Activated naive CD4-positive, alpha-beta T cell treated with anti-CD3 and anti-CD28 coated beads, Interleukin-2, amount 50 U/mL, for 72 hours (primary cell): ENCODE data around the gene PLEKHS1. TPM values are rescaled to one million over a fixed set of nuclear protein-coding genes. Genes with fewer than 3 reads are reported as not detected.

ENCODE experiments used
- ATAC-seq, 2 donors: fragments of 150-1000 bp; cut with Tn5 transposase; 2 replicates each; pipeline ENCODE4 v1.10.0; 2021; ENCODE audit warnings: mild to moderate bottlenecking in 2 of 2, moderate library complexity in 2 of 2
- DNase-seq, 2 donors: peaks; one replicate each; pipeline ENCODE4 v3.0.0; 2021 to 2022; ENCODE audit warnings: low spot score in 2 of 2
- H3K27ac Mint-ChIP-seq, 2 donors: one replicate each; pipeline ENCODE4 v1.8.0; 2022; ENCODE audit warnings: mild to moderate bottlenecking in 2 of 2, mixed read lengths in 2 of 2
- H3K36me3 Mint-ChIP-seq, 2 donors: one replicate each; pipeline ENCODE4 v1.8.0; 2022; ENCODE audit warnings: mixed read lengths in 2 of 2
- H3K9me3 Mint-ChIP-seq, 2 donors: one replicate each; pipeline ENCODE4 v1.8.0; 2022; ENCODE audit warnings: mixed read lengths in 2 of 2
- total RNA-seq, 2 donors: library from RNA; stranded (reverse); gene quantifications; one replicate each; pipeline ENCODE4 v1.2.3, GENCODE V29; 2022

The PLEKHS1 gene
- total RNA-seq, result not detected

DNA sequence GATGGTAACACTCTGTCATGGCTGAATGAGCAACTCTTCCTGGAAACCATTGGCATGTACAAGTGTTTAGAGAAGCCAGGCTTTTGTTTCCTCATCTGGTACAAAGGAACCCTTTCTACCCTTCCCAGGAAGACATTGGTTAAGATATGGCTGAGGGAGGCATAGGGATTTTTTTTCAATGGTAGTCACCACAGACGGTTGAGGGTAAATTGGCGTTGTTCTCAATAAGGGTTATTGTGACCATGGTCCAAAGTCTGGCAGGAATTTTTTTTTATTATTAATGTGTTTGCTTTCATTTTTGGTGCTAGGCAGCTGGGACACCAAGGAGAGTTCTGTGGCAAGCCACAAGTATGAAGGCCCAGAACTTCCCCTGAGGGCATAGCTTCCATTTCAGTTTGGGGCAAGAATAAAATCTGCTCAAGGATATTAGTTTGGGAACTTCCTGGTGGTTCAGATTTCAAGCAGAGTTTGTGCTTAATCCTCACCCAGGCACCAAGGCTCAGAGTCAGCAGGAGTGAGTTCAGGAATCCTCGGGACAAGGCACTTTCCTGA is at the start of gene PLEKHS1:
TSS of gene PLEKHS1 (plus strand) at position 502 of the 552 bp plus-strand sequence. CDS start 3,596 bp downstream, outside the sequence.
- Mint-ChIP-seq H3K36me3 (no peaks in the 10 kb centered on the region), H3K27ac (no peak within 1 kb of the TSS), H3K9me3 (no peaks in the 10 kb centered on the region)
- DNase-seq, result no peak
- ATAC-seq, result no peak

DNA sequence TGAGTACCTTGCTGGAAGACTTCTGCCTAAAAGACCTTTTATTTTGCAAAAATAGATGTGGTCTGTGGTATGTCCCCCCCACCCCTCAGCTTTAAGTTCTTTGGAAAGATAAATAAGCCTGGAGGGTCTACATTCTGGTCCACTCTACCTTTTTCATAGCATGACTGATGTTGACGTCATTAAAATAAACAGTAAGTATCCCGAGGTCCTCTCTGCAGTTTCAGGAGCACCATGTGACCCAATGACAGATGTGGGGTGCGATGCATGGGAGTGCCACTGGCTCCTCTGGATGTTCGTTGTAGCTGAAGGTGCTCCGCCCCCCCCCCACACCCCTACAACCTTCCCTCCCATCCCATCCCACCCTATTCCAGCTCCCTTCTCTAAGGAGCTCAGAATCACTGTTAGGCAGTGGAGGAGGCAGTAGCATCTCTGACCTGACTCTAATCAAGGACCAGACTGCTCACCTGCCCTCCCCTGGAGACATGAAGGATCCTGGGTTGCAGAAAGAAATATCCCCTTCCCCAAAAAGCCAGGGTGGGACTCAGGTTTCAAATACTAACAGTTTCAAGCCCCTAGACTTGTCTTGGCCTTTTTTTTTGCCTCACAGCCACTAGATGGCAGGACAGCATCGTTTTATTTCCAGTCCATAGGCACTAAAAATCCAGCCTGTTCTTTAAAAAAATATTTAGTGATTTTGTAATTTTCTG is 46.7 kb upstream of the PLEKHS1 start:
- peaks cover 0 to 5% of the 10 kb centered on the region in 2 donors for H3K36me3 Mint-ChIP-seq
- no peak overlapping the region for H3K27ac Mint-ChIP-seq
- ATAC-seq (no peak), DNase-seq (peak in 1 of 2 donors; percentile 10)
- H3K9me3 Mint-ChIP-seq, result no peaks in the 10 kb centered on the region

DNA sequence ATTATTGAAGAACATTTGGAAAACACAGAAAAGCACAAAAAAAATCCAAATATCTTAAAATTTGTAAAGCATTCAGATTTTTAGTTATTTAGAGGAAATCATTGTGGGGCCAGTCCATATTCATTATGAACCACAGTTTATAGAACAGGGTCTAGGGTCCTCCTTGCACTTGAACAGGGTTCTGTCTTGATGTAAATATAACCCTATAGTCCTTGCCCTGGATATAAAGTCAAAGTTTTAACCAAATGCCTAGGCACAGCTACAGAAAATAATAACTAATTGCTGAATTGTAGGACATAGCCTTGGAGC is 46.2 kb upstream of the PLEKHS1 start:
- Mint-ChIP-seq H3K9me3 (no peaks in the 10 kb centered on the region), H3K27ac (no peak overlapping the region), H3K36me3 (peaks cover 0 to 5% of the 10 kb centered on the region in 2 donors)
- DNase-seq (no peak), ATAC-seq (no peak)

DNA sequence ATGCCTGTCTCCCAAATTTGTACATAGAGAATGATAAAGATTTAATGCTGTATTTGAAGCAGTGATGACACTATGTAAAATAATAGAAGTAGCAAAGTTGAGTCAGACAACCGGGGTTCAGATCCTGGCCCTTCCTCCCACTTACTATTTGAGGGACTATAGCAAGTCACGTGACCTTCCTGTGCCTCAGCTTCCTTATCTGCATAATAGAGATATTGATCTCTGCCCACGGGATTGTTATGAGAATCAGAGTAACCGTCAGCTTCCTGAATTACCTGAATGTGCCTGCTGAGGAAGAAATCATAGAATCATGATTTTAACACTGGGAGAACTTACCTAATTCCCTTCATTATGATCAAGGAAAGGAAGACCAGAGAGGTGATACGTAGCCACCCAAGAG is 44.9 kb upstream of the PLEKHS1 start:
- Mint-ChIP-seq H3K36me3 (peaks cover 0 to 5% of the 10 kb centered on the region in 2 donors), H3K9me3 (no peaks in the 10 kb centered on the region), H3K27ac (peak overlapping the region in 1 of 2 donors; percentile 23)
- ATAC-seq (peak in 1 of 2 donors; percentile 43), DNase-seq (no peak)

DNA sequence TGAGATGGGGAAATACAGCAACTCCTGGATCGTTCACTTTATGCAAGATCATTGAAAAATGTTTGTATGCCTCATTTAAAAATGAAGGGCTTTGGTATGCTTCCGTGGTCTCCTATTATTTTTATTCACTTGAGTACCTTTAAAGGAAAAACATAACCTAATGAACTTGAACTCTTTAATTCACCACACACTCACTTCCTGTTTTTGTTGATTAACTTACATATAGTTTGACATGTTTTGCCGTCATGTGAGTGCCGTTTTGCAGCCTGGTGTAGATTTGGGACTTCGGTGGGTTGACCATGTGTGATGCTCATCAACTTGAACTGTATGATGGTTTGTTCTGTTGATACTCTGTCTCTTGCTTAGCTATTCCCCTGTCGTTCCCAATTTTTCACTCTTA is 42.8 kb upstream of the PLEKHS1 start:
- peak overlapping the region; percentile 16 to 82 for H3K27ac Mint-ChIP-seq
- DNase-seq, result no peak

DNA sequence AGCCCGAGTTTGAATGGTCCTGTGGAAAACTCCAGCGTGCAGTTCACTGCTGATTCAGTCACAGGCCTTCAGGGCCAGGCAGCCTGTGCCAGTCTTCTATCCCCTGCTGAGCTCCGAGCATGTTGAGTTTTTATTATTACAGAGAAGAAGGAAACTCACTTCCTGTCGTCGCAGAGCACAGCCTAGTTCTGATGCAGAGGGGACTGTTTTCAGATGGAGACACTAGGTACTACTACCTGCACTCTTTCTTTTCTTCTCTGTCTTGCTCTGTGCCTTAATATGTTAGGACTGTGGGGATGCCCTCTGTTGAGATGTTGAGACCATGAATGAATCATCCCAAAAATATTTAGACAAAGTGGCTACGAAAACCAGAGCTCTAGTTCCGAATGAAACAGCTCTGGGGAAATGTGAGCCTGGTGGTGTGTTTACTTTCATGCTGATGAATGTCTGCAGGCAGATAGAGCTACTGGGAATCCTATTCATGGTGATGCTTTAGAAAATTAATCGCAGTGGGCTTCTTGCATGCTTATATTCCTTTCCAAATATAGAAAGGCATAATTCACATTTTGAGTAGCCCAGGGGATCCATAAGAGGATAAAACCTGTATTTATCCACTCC is 42.2 kb upstream of the PLEKHS1 start:
- Mint-ChIP-seq H3K9me3 (no peaks in the 10 kb centered on the region), H3K36me3 (peaks cover 5% of the 10 kb centered on the region in 2 donors), H3K27ac (peak overlapping the region in 1 of 2 donors; percentile 16)
- no peak for ATAC-seq
- no peak for DNase-seq

More for the DNA sequence above, 42.8 kb upstream of the PLEKHS1 start:
- H3K36me3 Mint-ChIP-seq, result peaks cover 0 to 5% of the 10 kb centered on the region in 2 donors
- H3K9me3 Mint-ChIP-seq, result no peaks in the 10 kb centered on the region
- ATAC-seq, result no peak

DNA sequence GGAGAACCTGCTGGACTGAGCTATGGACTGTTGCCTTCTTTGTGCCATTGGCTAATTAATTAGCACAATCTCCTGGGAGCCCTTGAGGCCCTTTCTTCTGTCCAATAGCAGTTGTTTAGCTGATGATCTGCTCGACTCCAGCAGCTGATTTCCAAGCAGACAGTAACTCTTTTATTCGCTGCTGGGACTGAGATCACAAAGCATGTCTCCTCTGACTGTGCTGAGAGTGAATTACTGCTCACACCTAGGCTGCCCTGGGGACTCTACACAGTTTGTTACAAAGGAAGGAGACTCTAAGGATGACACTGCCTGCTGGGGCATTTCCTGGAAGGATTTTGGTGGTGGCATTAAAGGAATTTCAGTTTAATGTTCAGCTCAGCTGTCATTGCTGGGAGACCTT is 40.3 kb upstream of the PLEKHS1 start:
- ATAC-seq, result no peak
- no peak overlapping the region for H3K27ac Mint-ChIP-seq
- peaks cover 6 to 11% of the 10 kb centered on the region in 2 donors for H3K36me3 Mint-ChIP-seq
- H3K9me3 Mint-ChIP-seq, result no peaks in the 10 kb centered on the region
- no peak for DNase-seq

DNA sequence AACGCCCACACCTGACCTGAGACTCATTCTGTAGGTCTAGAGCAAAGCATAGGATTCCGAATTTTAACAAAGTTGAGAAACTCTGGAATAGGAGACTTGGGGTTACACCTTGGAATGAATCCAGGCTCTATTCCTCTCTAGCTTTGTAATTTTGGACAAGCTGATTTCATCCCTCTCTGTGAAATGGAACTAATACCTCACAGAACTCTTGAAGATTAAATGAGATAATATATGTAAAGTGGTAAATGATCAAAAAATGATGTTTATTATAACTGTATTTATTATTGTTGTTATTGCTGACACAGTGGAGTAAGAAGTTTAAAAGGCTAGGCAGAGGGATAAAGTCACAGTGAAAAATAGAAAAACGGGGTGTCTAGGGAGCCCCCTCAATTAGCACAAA is 39.5 kb upstream of the PLEKHS1 start:
- Mint-ChIP-seq H3K27ac (no peak overlapping the region), H3K36me3 (peaks cover 6 to 11% of the 10 kb centered on the region in 2 donors), H3K9me3 (no peaks in the 10 kb centered on the region)
- ATAC-seq (no peak), DNase-seq (no peak)

DNA sequence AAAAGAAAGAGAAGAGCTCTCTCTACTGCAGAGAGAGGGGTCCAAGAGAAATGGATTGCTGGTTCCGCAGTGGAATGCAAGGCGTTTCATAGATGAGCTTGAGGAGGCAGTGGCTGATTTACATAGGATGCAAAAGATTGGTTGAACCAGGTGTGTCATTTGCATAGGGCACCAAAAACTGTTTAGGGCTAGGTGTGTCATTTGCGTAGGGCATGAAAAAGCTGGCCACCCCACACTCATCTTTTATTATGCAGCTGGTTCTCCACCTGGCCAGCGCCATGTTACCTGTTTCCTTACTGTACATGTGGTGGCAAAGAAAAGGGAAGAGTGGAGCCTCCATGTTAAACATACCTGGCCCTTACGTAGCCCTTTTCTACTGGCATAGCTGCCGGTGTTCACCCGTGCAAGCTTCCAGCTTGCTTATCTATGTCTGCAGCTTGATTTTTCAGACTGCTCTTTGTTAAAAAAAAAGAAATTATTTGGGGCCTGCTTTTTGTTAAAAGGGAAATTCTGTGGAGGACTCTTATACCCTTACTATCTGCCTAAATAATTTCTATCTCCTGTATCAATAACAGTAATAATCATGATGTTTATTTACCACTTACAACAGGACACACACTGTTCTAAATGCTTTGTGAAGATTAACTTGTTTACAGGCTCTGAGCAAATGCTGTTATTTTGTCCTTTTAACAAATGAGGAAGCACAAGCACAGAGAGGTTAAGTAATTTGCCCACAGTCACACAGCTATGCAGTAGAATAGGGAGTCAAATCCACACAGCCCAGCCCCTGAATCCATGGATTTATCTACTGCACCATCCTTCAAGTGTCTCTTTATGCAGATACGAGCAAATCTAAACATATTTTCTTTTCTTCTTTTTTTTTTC is 38.5 kb upstream of the PLEKHS1 start:
- H3K36me3 Mint-ChIP-seq, result peaks cover 6 to 11% of the 10 kb centered on the region in 2 donors
- no peak for DNase-seq
- H3K9me3 Mint-ChIP-seq, result no peaks in the 10 kb centered on the region
- no peak overlapping the region for H3K27ac Mint-ChIP-seq
- no peak for ATAC-seq

DNA sequence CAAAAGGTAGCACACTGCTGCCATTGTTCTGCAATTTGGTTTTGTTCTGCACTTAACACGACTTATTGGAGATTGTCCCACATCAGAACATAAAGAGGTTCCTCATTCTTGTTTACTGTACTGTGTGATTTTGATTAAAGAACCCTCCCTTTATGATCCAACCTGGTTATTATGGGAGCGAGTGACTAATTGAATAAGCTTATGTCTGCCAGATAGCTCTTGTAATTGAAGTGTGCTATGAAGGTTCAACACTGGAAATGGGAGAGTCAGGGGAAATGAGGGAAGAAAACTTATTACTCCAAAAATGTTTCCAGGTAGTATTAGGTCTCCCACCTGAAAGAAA is 37.9 kb upstream of the PLEKHS1 start:
- Mint-ChIP-seq H3K9me3 (no peaks in the 10 kb centered on the region), H3K36me3 (peaks cover 6 to 11% of the 10 kb centered on the region in 2 donors), H3K27ac (no peak overlapping the region)
- DNase-seq (no peak), ATAC-seq (no peak)

DNA sequence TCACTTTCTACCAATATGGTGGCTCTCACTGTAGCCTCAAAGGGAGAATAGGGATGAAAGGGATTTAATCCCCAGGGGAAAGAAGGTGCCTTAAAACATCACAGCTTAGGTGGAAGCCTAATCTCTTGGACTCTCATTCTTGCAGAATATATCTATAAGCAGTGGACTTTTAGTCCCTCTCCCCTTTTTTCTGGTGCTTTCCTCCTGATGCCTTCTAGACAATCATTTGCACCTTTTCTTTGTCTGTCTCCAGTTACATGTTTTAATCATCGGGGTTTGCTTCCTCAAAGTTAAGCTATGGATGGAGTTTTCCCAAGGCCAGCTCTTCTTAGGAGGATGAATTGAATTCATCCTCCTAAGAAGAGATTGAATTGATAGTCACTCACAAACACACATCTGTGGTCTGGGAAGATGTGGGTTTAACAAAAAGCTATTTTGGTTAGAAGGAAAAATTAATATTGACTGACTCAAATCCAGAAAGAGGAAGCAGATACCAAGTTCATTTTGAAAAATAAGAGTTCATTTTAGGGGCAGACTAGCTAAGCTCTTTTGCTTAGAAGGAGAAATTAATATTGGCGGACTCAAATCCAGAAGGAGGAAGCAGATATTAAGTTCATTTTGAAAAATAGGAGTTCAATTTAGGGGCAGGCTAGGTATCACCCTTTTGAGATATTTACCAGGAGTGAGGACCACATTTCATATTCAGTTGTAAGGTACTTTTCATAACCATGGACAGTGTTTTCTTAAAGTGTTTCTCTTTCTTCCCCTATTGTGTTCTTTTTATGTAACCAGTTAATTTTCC is 35.2 kb upstream of the PLEKHS1 start:
- no peak for ATAC-seq
- no peaks in the 10 kb centered on the region for H3K9me3 Mint-ChIP-seq
- no peak overlapping the region for H3K27ac Mint-ChIP-seq
- DNase-seq, result no peak
- H3K36me3 Mint-ChIP-seq, result peaks cover 6 to 18% of the 10 kb centered on the region in 2 donors

DNA sequence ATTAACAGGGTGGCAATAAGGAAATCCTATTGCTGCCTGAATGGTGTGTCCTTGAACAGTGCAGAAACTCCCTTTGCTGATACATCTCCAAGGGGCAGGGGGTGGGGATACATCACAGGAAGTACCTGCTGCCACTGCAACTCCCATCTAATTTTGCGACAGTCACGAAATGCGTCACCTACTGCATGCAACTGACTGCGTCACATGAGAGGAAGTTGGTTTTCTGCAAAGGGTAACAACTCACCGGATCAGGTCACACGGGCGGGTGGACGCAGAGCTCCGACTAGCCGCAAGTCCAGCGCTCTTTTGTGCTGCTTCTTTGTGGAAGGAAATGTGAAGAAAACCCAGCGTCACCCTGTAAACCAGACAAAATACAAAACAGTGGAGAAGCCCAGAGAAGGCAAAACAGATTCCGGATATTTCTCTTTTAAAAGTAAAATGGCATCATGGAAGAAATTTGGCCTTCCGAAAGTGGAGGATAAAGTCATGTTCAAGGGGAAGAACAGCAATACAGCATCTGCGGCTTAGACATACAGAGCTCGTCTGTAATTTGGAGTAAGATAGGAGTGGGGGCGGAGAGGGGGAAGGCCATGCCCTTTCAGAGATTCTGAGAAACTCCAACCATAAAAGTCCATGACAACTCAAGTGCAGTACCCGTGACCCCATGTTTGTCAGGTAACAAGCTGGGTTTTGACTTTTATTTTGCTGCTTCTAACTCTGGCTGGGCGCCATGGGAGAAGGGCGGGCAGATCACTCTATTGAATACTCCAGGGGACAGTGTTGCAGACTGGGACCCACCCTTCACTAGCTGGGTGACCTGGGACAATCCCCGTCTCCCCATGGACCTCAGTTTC is 32.3 kb upstream of the PLEKHS1 start:
- DNase-seq (no peak), ATAC-seq (no peak)
- H3K27ac Mint-ChIP-seq, result peak overlapping the region in 1 of 2 donors; percentile 6
- H3K9me3 Mint-ChIP-seq, result no peaks in the 10 kb centered on the region
- peaks cover 6 to 17% of the 10 kb centered on the region in 2 donors for H3K36me3 Mint-ChIP-seq

DNA sequence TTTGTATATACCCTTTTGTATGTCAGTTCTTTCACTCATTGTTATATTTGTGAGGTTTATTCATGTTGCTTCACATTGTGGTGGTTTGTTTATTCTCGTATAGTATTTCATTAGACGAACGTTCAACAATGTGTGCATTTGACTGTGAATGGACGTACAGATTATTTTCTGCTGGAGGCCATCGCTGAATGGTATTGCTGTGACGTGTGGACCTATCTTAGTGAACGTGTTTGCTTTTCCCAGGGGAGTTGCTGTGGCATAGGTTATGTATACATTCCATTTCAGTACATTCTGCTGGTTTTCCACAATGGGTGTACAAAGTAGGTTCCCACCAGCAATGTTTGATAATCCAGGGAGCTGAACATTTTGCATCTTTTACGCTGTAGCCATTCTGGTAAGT is 31.1 kb upstream of the PLEKHS1 start:
- Mint-ChIP-seq H3K9me3 (no peaks in the 10 kb centered on the region), H3K27ac (no peak overlapping the region), H3K36me3 (peaks cover 6 to 14% of the 10 kb centered on the region in 2 donors)
- DNase-seq, result no peak
- no peak for ATAC-seq

DNA sequence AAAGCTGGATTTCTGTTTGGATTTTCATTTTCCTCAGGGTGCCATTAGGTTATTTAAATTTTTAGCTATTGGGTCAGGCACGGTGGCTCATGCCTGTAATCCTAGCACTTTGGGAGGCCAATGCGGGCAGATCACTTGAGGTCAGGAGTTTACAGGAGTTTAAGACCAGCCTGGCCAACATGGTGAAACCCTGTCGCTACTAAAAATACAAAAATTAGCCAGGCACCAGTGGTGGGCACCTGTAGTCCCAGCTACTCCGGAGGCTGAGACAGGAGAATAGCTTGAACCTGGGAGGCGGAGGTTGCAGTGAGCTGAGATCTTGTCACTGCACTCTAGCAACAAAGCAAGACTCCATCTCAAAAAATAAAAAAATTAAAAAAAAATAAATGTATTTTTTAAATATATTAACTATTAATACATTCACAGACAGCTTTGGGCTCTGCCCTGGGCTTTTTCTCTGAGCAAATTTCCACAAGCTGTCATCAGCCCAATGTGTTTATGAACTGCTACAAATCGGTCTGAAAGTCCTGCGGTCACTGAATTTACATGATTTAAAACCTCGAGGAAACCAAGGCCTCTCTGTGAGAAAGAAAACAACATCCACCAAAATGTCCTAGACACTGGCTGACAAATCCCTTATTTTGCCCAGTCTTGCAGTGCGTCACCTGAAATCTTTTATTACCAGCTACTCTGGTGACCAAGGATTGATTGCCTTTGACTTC is 19.2 kb upstream of the PLEKHS1 start:
- no peak for ATAC-seq
- DNase-seq, result no peak
- no peaks in the 10 kb centered on the region for H3K9me3 Mint-ChIP-seq
- H3K36me3 Mint-ChIP-seq, result peaks cover 24 to 27% of the 10 kb centered on the region in 2 donors
- H3K27ac Mint-ChIP-seq, result no peak overlapping the region

DNA sequence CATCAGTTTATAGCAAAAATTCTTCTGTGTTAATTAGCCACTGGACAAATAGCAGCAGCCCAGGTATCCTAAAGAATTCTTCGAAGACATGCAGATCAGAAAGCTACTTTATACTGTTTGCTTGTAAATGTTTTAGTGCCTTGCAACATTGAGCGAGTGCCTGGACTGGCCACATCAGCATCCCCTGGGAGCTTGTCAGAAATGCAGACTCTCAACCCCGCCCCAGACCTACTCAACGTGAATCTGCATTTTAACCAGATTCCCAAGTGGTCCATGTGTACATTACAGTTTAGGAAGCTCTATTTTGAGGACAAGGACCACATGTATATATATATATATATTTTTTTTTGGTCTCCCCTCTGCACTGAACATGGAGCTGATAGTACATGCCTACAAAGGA is 18.5 kb upstream of the PLEKHS1 start:
- peaks cover 20 to 23% of the 10 kb centered on the region in 2 donors for H3K36me3 Mint-ChIP-seq
- no peak overlapping the region for H3K27ac Mint-ChIP-seq
- ATAC-seq (no peak), DNase-seq (no peak)
- H3K9me3 Mint-ChIP-seq, result no peaks in the 10 kb centered on the region
